Endothelial cell of umbilical vein (primary cell): ENCODE measurements around the gene TSPAN14.

Source experiments
- EZH2 ChIP-seq: IDR thresholded peaks from 2 replicates; pipeline ENCODE4 v1.6.1; 2012; ENCODE audit warnings: borderline replicate concordance, low read depth, mild to moderate bottlenecking, moderate library complexity, low read length, inconsistent platforms; ENCODE audit not compliant: severe bottlenecking
- FOS ChIP-seq: IDR thresholded peaks from 2 replicates; pipeline ENCODE4 v1.6.1; 2011; ENCODE audit warnings: mild to moderate bottlenecking, low read length, moderate library complexity, borderline replicate concordance; ENCODE audit not compliant: insufficient read depth
- GATA2 ChIP-seq: IDR thresholded peaks from 2 replicates; pipeline ENCODE4 v1.7.0; 2011; ENCODE audit warnings: low read depth, mild to moderate bottlenecking, moderate library complexity, mixed read lengths, low read length; ENCODE audit not compliant: insufficient read length, insufficient read depth
- JUN ChIP-seq: IDR thresholded peaks from 2 replicates; pipeline ENCODE4 v1.6.1; 2011; ENCODE audit warnings: borderline replicate concordance, low read depth; ENCODE audit not compliant: insufficient read length, insufficient read depth
- MAX ChIP-seq: IDR thresholded peaks from 2 replicates; pipeline ENCODE4 v1.6.1; 2011; ENCODE audit not compliant: insufficient read depth, insufficient read length
- MYC ChIP-seq: IDR thresholded peaks from one replicate; pipeline ENCODE4 v1.6.1; 2011; ENCODE audit warnings: mild to moderate bottlenecking, low read depth, low read length
- POLR2A ChIP-seq: IDR thresholded peaks from 2 replicates; pipeline ENCODE4 v1.6.1; 2012; ENCODE audit warnings: low read depth, mild to moderate bottlenecking, control low read depth, low read length
- POLR2AphosphoS5 ChIP-seq: IDR thresholded peaks from 2 replicates; pipeline ENCODE4 v1.6.1; 2012; ENCODE audit warnings: low read depth, mild to moderate bottlenecking, control low read depth, low read length, moderate library complexity; ENCODE audit not compliant: insufficient read depth
- TF ChIP-seq, protein P1 (sequence below), 2 donors: IDR thresholded peaks; 1 replicate in 1 of 2; 2 replicates in 1 of 2; pipeline ENCODE4 v1.5.1; 2011; ENCODE audit warnings: low read length in 2 of 2, mild to moderate bottlenecking in 2 of 2, moderate library complexity in 2 of 2, control low read depth in 1 of 2, inconsistent platforms in 1 of 2, low read depth in 1 of 2; ENCODE audit not compliant: insufficient read depth in 1 of 2; ENCODE audit errors: extremely low read depth in 1 of 2

DNA sequence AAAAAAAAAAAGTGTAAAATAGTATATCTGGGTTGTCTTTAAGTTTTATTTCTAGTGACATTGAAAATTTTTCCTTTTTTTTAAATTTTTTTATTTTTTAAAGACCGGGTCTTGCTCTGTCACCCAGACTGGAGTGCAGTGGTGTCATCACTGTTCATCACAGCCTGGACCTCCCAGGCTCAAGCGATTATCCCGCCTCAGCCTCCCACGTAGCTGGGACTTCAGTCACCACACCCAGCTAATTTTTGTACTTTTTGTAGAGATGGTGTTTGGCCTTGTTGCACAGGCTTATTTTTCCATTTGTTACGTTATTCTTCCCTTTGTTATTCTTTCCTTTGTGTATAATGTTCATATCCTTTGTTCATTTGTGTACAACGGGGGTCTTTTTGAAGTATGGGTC, 30.1 kb downstream of the TSPAN14 start:
- TF ChIP-seq, protein P1, sequence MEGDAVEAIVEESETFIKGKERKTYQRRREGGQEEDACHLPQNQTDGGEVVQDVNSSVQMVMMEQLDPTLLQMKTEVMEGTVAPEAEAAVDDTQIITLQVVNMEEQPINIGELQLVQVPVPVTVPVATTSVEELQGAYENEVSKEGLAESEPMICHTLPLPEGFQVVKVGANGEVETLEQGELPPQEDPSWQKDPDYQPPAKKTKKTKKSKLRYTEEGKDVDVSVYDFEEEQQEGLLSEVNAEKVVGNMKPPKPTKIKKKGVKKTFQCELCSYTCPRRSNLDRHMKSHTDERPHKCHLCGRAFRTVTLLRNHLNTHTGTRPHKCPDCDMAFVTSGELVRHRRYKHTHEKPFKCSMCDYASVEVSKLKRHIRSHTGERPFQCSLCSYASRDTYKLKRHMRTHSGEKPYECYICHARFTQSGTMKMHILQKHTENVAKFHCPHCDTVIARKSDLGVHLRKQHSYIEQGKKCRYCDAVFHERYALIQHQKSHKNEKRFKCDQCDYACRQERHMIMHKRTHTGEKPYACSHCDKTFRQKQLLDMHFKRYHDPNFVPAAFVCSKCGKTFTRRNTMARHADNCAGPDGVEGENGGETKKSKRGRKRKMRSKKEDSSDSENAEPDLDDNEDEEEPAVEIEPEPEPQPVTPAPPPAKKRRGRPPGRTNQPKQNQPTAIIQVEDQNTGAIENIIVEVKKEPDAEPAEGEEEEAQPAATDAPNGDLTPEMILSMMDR (IDR thresholded peaks at IDR 0.05; ENCODE audit: extremely low read depth in 1 of 2, insufficient read depth in 1 of 2, low read depth in 1 of 2, low read length in 2 of 2): no peak
- TF ChIP-seq POLR2A (no peak), MAX (no peak), JUN (no peak), EZH2 (no peak), MYC (no peak), GATA2 (no peak), FOS (no peak), POLR2AphosphoS5 (no peak)
